Regular cardiac myocyte (primary cell): ENCODE data around the gene MRPS5. TPM values are rescaled to one million over a fixed set of nuclear protein-coding genes. Genes with fewer than 3 reads are reported as not detected.

Experiments
- total RNA-seq: library from RNA; depleted of rRNA; stranded (reverse); fragments of >200 nt; gene quantifications from 2 replicates; pipeline ENCODE4 v1.2.3, GENCODE V29; 2014

The MRPS5 gene
- total RNA-seq = 47.1 and 56.2 TPM in 2 replicates

DNA sequence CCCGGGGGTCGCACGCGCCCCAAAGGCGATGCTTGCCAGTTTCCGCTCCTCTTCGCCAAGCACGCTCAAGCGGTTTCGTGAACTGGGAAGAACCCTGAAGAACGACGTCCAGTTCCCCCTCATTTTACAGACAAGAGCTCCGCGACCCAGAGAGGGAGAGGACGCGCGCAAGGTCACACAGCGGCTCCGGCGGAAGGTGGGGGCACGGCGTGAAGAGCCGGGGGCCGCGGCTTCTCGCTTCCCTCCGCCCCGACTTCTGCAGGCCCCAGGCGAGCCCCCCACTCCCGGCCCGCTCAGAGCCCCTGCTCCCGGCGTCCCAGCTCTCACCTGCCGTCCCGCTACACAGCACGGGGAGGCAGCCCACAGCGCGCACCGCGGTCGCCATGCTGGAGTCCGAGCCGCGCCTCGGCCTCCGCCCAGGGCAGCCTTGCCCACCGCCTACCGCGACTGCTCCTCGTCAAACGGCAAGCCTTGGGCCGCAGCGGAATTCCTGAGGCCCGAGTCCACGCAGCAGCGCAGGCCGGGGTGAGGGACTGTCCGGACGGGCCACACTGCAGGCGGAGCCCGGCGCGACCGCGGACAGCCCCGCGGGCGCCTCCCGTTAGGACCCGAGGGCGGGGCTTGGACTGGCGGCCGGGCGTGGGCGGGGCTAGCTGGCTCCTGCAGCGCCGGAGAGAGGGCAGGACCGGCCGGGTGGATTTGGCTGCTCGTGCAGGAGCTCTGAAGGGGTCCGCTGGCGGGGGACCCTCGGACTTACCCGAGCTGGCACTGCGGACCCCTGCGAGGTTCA, at the start of gene MRPS5:
Gene MRPS5, minus strand, starts transcription at position 402 of the 790 bp plus-strand sequence. Its CDS starts 17 bp downstream, at position 385.

DNA sequence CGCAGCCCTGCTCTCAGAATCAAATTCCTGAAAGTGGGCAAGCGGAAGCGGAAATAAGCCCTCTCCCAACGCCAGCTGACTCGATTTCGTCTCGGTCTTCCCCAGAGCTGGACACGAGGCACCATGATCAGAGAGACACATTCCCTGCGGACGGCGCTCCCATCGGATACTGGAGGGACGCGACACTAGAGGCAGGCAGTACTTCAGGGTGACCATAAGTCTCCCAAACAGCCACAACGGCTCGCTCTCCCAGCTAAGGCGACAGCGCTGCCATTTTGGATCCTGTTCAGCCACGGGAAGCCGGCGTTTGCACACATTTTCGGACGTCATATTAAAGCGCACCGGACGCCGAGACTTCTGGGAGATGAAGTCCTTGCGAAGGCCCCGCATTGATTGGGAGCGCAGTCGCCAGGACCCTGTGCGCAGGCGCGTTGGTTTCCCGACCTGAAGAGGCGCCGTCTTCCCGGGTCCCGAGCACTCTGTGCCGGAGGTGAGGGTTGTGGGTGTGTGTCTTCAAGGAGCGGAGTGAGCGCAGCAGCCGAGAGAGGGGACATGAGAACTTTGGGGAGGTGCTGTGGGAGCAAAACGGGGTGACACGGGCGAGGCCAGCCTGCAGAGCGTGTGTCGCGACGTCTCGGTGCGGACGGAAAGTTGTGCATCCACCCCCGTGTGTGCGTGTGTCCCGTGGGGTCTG, 43.9 kb upstream of the MRPS5 start, which contains the start of gene ZNF2:
Gene ZNF2, plus strand, starts transcription at position 439 of the 694 bp plus-strand sequence. CDS start 10,418 bp downstream, outside the sequence.

DNA sequence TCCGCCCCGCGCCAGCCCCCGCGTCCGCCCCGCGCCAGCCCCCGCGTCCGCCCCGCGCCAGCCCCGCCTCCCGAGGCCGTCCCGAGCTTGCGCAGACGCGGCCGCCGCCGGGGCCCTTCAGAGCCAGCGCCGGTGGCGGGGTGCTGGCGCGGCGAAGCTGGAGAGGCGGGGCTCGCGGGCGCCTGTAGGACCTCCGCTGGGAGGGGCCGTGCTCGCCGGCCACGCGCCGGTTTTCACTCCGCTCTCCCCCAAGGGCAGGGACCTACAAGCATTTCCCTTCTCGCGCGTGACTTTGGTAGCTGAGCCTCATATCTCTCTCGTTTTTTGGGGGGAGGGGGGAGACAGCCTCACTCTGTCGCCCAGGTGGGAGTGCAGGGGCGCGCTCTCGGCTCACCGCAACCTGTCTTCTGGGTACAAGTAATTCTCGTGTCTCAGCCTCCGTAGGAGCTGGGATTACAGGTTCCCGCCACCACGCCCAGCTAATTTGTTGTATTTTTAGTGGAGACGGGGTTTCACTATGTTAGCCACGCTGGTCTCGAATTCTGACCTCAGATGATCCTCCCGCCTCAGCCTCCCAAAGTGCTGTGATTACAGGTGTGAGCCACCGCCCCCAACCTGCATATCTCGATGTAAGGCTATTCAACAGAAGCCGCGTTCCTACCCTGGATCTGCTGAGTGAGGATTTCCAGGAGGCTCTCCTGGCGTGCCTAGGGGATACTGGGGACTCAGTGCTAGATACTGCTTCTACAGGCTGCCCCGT, 38.3 kb upstream of the MRPS5 start, which contains the start of gene ZNF514:
Gene ZNF514, minus strand, starts transcription at position 159 of the 760 bp plus-strand sequence. CDS start 6,595 bp downstream, outside the sequence.

Other genes starting within 250 kb of the MRPS5 start
- 0.85 and 0.96 TPM in 2 replicates for gene MAL, start 96.1 kb downstream of the MRPS5 start, total RNA-seq
- 8.8 and 18.3 TPM in 2 replicates for gene ZNF514, start 38.0 kb upstream of the MRPS5 start, total RNA-seq
- 7.5 and 13.2 TPM in 2 replicates for gene ZNF2, start 44.0 kb upstream of the MRPS5 start, total RNA-seq
- gene ZNF892, start 85.7 kb upstream of the MRPS5 start, total RNA-seq = 4.0 and 4.8 TPM in 2 replicates
- under 0.01 and 0.28 TPM in 2 replicates for gene PROM2, start 152.6 kb upstream of the MRPS5 start, total RNA-seq
- gene KCNIP3, start 175.5 kb upstream of the MRPS5 start, total RNA-seq = 0.77 and 1.4 TPM in 2 replicates